Measurements from ENCODE around the gene DLGAP1.

DLGAP1 gene

DNA sequence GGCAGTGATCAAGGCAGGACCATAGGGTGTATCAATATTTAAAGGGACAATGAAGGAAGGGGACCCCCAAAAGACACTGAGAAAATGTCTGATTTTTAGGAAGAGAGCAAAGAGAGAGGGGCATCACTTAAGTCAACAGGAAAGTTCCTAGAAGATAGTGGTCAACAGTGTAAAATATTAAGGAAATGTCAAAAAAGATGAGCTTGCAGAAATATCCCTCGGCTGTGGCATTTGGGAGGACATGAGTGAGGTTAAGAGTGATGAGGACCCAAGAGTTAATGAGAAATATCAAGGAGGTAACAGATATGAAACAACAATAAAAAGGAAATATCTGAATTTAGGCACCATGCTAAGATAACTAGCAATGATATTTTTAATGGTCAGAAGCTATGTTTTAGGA is 665.6 kb downstream of the DLGAP1 start:
- Histone ChIP-seq H3K36me3 (ENCODE audit: insufficient read depth, insufficient read length, low read length) (no peaks in the 10 kb centered on the region), H3K9me3 (ENCODE audit: insufficient read depth, low read length) (no peaks in the 10 kb centered on the region), H3K4me1 (ENCODE audit: insufficient read depth, insufficient read length) (peaks cover 3% of the 10 kb centered on the region), H3K9ac (ENCODE audit: insufficient read length, low read depth) (no peak overlapping the region), H3K27me3 (ENCODE audit: insufficient read depth, insufficient read length) (no peaks in the 10 kb centered on the region), H3K4me3 (ENCODE audit: insufficient read length, low read depth) (no peak overlapping the region)
- no peak for DNase-seq (ENCODE audit: low read depth, low spot score)
- TF ChIP-seq ZNF274 (IDR thresholded peaks at IDR 0.05; ENCODE audit: low read depth, low read length) (no peak), YY1 (IDR thresholded peaks at IDR 0.05; ENCODE audit: insufficient read depth, insufficient read length) (no peak), SUZ12 (IDR thresholded peaks at IDR 0.05; ENCODE audit: extremely low read depth, insufficient read depth, insufficient read length) (no peak)

DNA sequence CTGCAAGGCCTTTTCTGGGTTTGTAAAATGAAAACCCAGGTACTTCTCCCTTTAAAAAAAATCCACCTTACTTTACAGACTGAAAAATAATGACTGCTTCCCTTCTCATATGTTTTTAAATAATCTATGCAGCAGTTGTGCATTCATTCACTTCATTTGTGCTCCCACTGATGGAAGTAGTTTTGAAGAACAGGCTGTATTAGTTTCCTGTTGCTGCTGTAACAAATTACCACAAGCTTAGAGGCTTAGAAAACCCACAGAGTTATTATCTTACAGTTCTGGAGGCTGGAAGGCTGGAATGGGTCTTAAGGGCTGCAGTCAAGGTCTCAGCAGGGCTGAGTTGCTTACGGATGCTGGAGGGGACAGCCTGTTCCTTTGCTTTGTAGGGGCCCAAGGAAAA is 670.2 kb downstream of the DLGAP1 start:
- H3K9ac ChIP-seq (ENCODE audit: insufficient read length, low read depth): no peak overlapping the region
- TF ChIP-seq YY1 (IDR thresholded peaks at IDR 0.05; ENCODE audit: insufficient read depth, insufficient read length) (no peak), SUZ12 (IDR thresholded peaks at IDR 0.05; ENCODE audit: extremely low read depth, insufficient read depth, insufficient read length) (no peak), ZNF274 (IDR thresholded peaks at IDR 0.05; ENCODE audit: low read depth, low read length) (no peak)
- DNase-seq (ENCODE audit: low read depth, low spot score): no peak
- no peaks in the 10 kb centered on the region for H3K36me3 ChIP-seq (ENCODE audit: insufficient read depth, insufficient read length, low read length)
- no peaks in the 10 kb centered on the region for H3K9me3 ChIP-seq (ENCODE audit: insufficient read depth, low read length)
- no peaks in the 10 kb centered on the region for H3K4me1 ChIP-seq (ENCODE audit: insufficient read depth, insufficient read length)
- H3K27me3 ChIP-seq (ENCODE audit: insufficient read depth, insufficient read length): no peaks in the 10 kb centered on the region
- H3K4me3 ChIP-seq (ENCODE audit: insufficient read length, low read depth): no peak overlapping the region

DNA sequence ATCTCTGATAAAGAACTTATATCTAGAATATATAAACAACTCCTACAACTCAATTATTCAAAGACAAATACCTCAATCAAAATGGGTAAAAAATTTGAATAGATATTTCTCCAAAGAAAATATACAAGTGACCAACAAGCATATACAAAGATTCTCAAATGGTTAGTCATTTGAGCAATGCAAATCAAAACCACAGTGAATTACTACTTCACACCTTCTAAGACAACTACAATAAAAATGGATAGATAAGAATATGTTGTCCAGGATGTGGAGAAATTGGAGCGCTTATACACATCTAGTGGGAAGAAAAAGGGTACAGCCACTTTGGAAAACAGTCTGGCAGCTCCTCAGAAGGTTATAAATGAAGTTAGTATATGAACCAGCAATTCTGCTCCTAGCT is 672.2 kb downstream of the DLGAP1 start:
- H3K36me3 ChIP-seq (ENCODE audit: insufficient read depth, insufficient read length, low read length): no peaks in the 10 kb centered on the region
- no peak overlapping the region for H3K4me3 ChIP-seq (ENCODE audit: insufficient read length, low read depth)
- H3K4me1 ChIP-seq (ENCODE audit: insufficient read depth, insufficient read length): no peaks in the 10 kb centered on the region
- no peaks in the 10 kb centered on the region for H3K9me3 ChIP-seq (ENCODE audit: insufficient read depth, low read length)
- no peak for DNase-seq (ENCODE audit: low read depth, low spot score)
- no peaks in the 10 kb centered on the region for H3K27me3 ChIP-seq (ENCODE audit: insufficient read depth, insufficient read length)
- TF ChIP-seq SUZ12 (IDR thresholded peaks at IDR 0.05; ENCODE audit: extremely low read depth, insufficient read depth, insufficient read length) (no peak), YY1 (IDR thresholded peaks at IDR 0.05; ENCODE audit: insufficient read depth, insufficient read length) (no peak), ZNF274 (IDR thresholded peaks at IDR 0.05; ENCODE audit: low read depth, low read length) (no peak)
- no peak overlapping the region for H3K9ac ChIP-seq (ENCODE audit: insufficient read length, low read depth)

DNA sequence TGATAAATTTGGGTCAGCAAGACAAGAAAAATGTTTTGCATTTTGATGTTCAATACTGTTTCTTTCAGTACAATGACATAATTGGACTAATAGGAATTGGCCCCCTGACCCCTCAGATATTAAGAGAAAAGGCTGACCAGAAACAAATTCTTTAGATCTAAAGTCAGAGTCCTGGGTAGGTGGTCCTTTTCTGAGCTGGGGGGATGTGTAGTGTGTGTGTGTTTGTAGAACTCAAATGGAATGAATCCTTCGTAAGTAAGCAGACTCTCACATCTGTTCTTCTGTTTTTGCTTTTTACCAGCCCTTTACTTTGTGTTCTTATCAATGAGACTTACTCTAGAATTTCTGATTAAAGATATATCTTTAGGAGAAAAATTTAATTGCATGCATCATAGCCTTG is 677.4 kb downstream of the DLGAP1 start:
- no peak overlapping the region for H3K9ac ChIP-seq (ENCODE audit: insufficient read length, low read depth)
- no peak overlapping the region for H3K4me3 ChIP-seq (ENCODE audit: insufficient read length, low read depth)
- no peaks in the 10 kb centered on the region for H3K4me1 ChIP-seq (ENCODE audit: insufficient read depth, insufficient read length)
- no peak for DNase-seq (ENCODE audit: low read depth, low spot score)
- no peak for TF ChIP-seq ZNF274 (IDR thresholded peaks at IDR 0.05; ENCODE audit: low read depth, low read length)
- TF ChIP-seq YY1 (IDR thresholded peaks at IDR 0.05; ENCODE audit: insufficient read depth, insufficient read length): no peak
- TF ChIP-seq SUZ12 (IDR thresholded peaks at IDR 0.05; ENCODE audit: extremely low read depth, insufficient read depth, insufficient read length): no peak
- no peaks in the 10 kb centered on the region for H3K36me3 ChIP-seq (ENCODE audit: insufficient read depth, insufficient read length, low read length)
- no peaks in the 10 kb centered on the region for H3K9me3 ChIP-seq (ENCODE audit: insufficient read depth, low read length)
- H3K27me3 ChIP-seq (ENCODE audit: insufficient read depth, insufficient read length): no peaks in the 10 kb centered on the region

DNA sequence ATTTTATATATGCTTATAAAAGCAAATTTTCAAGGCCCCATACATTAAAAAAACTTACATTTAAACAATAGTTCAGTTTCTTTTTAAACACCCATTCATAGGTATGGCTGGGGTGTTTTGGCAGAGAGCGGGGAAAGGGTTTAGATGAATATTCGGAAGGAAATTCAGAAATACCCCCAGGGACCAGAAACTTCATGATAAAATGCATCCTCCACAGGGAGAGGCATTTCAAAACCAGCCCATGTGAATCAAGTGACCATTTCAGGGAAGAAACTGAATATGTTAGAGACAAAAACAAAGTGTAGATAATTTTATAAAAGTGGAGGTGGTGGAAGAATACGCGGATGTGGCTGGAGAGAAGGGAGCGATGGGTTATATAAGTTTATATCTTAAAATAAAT is 678.0 kb downstream of the DLGAP1 start:
- Histone ChIP-seq H3K4me1 (ENCODE audit: insufficient read depth, insufficient read length) (no peaks in the 10 kb centered on the region), H3K36me3 (ENCODE audit: insufficient read depth, insufficient read length, low read length) (no peaks in the 10 kb centered on the region), H3K4me3 (ENCODE audit: insufficient read length, low read depth) (no peak overlapping the region), H3K27me3 (ENCODE audit: insufficient read depth, insufficient read length) (no peaks in the 10 kb centered on the region), H3K9me3 (ENCODE audit: insufficient read depth, low read length) (no peaks in the 10 kb centered on the region), H3K9ac (ENCODE audit: insufficient read length, low read depth) (no peak overlapping the region)
- DNase-seq (ENCODE audit: low read depth, low spot score): no peak
- TF ChIP-seq YY1 (IDR thresholded peaks at IDR 0.05; ENCODE audit: insufficient read depth, insufficient read length) (no peak), SUZ12 (IDR thresholded peaks at IDR 0.05; ENCODE audit: extremely low read depth, insufficient read depth, insufficient read length) (no peak), ZNF274 (IDR thresholded peaks at IDR 0.05; ENCODE audit: low read depth, low read length) (no peak)

DNA sequence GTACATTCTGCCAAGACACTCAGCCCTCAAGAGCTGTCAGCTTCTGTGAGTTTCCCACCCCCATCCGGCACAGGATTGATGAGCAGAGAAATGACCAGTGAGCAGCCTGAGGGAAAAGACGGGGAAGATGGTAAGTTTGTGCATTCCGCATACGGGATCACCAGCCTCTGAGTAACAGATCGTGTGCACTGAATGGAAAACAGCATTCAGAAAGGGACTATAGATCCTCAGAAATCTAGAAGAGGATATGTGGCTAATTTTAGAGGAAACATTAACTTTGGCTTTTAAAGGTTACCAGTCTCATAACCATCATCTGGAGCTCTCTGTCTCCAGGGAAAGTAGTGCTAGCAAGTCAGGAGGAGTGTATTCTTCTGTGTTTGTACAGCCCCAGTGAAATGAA is 679.1 kb downstream of the DLGAP1 start:
- DNase-seq (ENCODE audit: low read depth, low spot score): no peak

DNA sequence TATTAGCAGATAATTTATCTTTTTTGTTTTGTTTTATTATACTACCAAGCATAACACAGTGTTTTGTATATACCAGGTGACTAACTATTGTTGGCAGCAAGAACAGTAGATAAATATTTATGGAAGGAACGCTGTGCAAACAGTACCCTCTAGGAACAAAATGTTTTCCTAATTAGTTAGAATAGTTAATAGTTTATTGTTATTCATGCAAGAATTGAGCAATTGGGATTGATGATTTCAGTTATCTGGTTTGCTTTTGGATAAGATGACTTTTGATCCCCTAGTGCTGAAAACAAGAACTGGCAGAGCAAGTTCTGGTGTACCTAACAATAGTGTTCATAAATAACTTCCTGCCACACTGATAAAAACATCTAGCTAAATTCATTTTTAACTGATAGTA is 681.8 kb downstream of the DLGAP1 start:
- Histone ChIP-seq H3K27me3 (ENCODE audit: insufficient read depth, insufficient read length) (peaks cover 15% of the 10 kb centered on the region), H3K4me3 (ENCODE audit: insufficient read length, low read depth) (no peak overlapping the region), H3K9me3 (ENCODE audit: insufficient read depth, low read length) (no peaks in the 10 kb centered on the region), H3K36me3 (ENCODE audit: insufficient read depth, insufficient read length, low read length) (no peaks in the 10 kb centered on the region), H3K9ac (ENCODE audit: insufficient read length, low read depth) (no peak overlapping the region), H3K4me1 (ENCODE audit: insufficient read depth, insufficient read length) (no peaks in the 10 kb centered on the region)
- DNase-seq (ENCODE audit: low read depth, low spot score): no peak
- no peak for TF ChIP-seq ZNF274 (IDR thresholded peaks at IDR 0.05; ENCODE audit: low read depth, low read length)

More for the DNA sequence above, 679.1 kb downstream of the DLGAP1 start:
- Histone ChIP-seq H3K36me3 (ENCODE audit: insufficient read depth, insufficient read length, low read length) (no peaks in the 10 kb centered on the region), H3K27me3 (ENCODE audit: insufficient read depth, insufficient read length) (peaks cover 2% of the 10 kb centered on the region), H3K4me3 (ENCODE audit: insufficient read length, low read depth) (no peak overlapping the region), H3K9ac (ENCODE audit: insufficient read length, low read depth) (no peak overlapping the region), H3K4me1 (ENCODE audit: insufficient read depth, insufficient read length) (no peaks in the 10 kb centered on the region), H3K9me3 (ENCODE audit: insufficient read depth, low read length) (no peaks in the 10 kb centered on the region)
- TF ChIP-seq SUZ12 (IDR thresholded peaks at IDR 0.05; ENCODE audit: extremely low read depth, insufficient read depth, insufficient read length) (no peak), ZNF274 (IDR thresholded peaks at IDR 0.05; ENCODE audit: low read depth, low read length) (no peak), YY1 (IDR thresholded peaks at IDR 0.05; ENCODE audit: insufficient read depth, insufficient read length) (no peak)
